ENCODE data around the gene SLC7A1. TPM values are rescaled to one million over a fixed set of nuclear protein-coding genes. Genes with fewer than 3 reads are reported as not detected.

Gene SLC7A1
- total RNA-seq, 5 donors from 2014 or later (not counting 1 experiment from before 2014, with no cell fraction given): 20.0 to 62.9 (median 57.9) TPM

DNA sequence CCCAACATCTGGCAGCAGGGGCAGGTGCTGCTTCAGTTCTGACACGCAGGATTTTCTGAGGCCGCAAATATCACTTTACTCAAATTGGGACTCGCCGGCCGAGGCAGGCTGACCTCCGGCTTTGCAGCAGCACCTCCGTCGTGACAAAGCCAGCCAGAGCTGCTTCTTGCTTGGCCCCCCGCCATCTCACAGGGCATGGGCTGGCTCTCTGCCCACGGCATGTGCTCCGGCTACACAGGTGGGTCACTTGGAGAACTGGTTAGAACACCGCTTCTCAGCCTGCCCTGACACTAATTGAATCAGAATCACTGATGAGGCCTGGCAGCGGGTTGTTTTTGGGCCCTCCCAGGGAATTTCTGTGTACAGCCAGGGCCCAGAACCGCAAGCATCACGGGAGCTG lies 112.3 kb downstream of the SLC7A1 start:
- 85% methylated on average over 12 of the region's 15 CpGs for WGBS (ENCODE audit: insufficient coverage)
- Histone ChIP-seq H3K4me3 (ENCODE audit: control insufficient read depth in 1 of 2, extremely low read depth in 1 of 2, low read length in 1 of 2) (no peak overlapping the region), H3K27ac (ENCODE audit: low read length) (no peak overlapping the region), H3K36me3 (ENCODE audit: control insufficient read depth in 2 of 2, extremely low read depth in 1 of 2, insufficient read depth in 1 of 2, low read length in 1 of 2) (no peaks in the 10 kb centered on the region), H3K9me3 (no peaks in the 10 kb centered on the region), H3K4me1 (ENCODE audit: control insufficient read depth in 1 of 2, extremely low read depth in 1 of 2, insufficient read depth in 2 of 2, low read length in 2 of 2) (no peaks in the 10 kb centered on the region), H3K27me3 (replicated peaks in 1 of 2; ENCODE audit: control insufficient read depth in 2 of 2, extremely low read depth in 1 of 2, insufficient read depth in 2 of 2, low read length in 1 of 2) (peaks cover 0 to 10% of the 10 kb centered on the region in 2 experiments)
- peaks cover 15 to 17% of the 10 kb centered on the region in 2 donors for H3K27me3 Mint-ChIP-seq
- H3K9me3 Mint-ChIP-seq: no peaks in the 10 kb centered on the region
- no peaks in the 10 kb centered on the region for H3K4me1 Mint-ChIP-seq
- no peak for DNase-seq
- ATAC-seq (replicated peaks in 1 of 4): no peak
- CTCF ChIA-PET: no interaction called here
- POLR2A ChIA-PET: no interaction called here
- no peak overlapping the region for H3K27ac Mint-ChIP-seq
- no peak overlapping the region for H3K4me3 Mint-ChIP-seq
- no peaks in the 10 kb centered on the region for H3K36me3 Mint-ChIP-seq

DNA sequence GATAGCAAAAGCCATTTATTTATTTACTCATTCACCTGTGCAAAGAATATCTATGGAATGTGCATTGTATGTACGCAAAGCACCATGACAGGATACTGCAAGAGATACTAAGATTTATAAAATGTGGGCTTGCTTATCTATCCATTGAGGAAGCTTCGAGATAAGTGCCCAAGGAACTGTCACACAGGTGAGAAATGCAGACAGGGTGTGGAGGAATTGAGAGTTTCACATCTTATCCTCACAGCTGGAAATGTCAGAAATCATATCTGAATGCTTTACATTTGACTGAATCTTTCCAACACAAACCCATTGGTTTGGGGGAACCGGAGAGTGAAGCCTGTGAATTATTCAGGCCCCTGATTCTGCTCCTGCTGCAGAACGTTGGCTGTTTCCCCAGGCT lies 113.0 kb downstream of the SLC7A1 start:
- Histone ChIP-seq H3K4me1 (ENCODE audit: control insufficient read depth in 1 of 2, extremely low read depth in 1 of 2, insufficient read depth in 2 of 2, low read length in 2 of 2) (no peaks in the 10 kb centered on the region), H3K4me3 (ENCODE audit: control insufficient read depth in 1 of 2, extremely low read depth in 1 of 2, low read length in 1 of 2) (no peak overlapping the region), H3K36me3 (ENCODE audit: control insufficient read depth in 2 of 2, extremely low read depth in 1 of 2, insufficient read depth in 1 of 2, low read length in 1 of 2) (no peaks in the 10 kb centered on the region), H3K27ac (ENCODE audit: low read length) (no peak overlapping the region), H3K27me3 (replicated peaks in 1 of 2; ENCODE audit: control insufficient read depth in 2 of 2, extremely low read depth in 1 of 2, insufficient read depth in 2 of 2, low read length in 1 of 2) (peaks cover 0 to 6% of the 10 kb centered on the region in 2 experiments), H3K9me3 (no peaks in the 10 kb centered on the region)
- Mint-ChIP-seq H3K4me1 (no peaks in the 10 kb centered on the region), H3K4me3 (no peak overlapping the region), H3K36me3 (no peaks in the 10 kb centered on the region), H3K9me3 (no peaks in the 10 kb centered on the region), H3K27me3 (peaks cover 11 to 15% of the 10 kb centered on the region in 2 donors), H3K27ac (no peak overlapping the region)
- ChIA-PET POLR2A (no interaction called here), CTCF (interaction anchor here in 1 of 2 donors (0.6 kb wide), 1 partner anchor 1155 kb away, joined by 3 read pairs; no protein-coding TSS in a partner anchor)
- ATAC-seq (replicated peaks in 1 of 4) (no peak), DNase-seq (no peak)
- WGBS (ENCODE audit: insufficient coverage): 73% methylated on average over 3 of the region's 4 CpGs

DNA sequence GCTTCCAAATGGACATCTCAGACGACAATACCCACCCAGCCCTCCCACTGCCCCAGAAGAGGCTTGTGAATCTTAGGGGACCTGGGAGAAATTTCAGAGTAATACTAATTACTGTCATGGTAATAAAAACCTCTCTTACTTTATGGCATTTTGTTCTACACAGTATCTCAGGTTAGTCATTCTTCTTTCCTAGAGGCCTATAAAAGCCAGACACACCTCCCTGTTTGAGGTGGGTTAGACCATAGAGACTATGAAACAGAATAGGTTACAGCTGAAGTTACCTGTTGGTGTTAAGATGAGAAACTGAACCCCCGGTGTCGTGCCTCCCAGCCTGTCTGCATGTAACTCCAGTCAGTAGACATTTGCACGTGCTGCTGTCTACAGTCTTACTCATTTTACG lies 113.9 kb downstream of the SLC7A1 start:
- DNase-seq (no peak), ATAC-seq (replicated peaks in 1 of 4) (no peak)
- Mint-ChIP-seq H3K4me3 (no peak overlapping the region), H3K4me1 (no peaks in the 10 kb centered on the region), H3K27me3 (peaks cover 14 to 22% of the 10 kb centered on the region in 2 donors), H3K9me3 (no peaks in the 10 kb centered on the region), H3K36me3 (no peaks in the 10 kb centered on the region), H3K27ac (no peak overlapping the region)
- peaks cover 0 to 4% of the 10 kb centered on the region in 2 experiments for H3K27me3 ChIP-seq (replicated peaks in 1 of 2; ENCODE audit: control insufficient read depth in 2 of 2, extremely low read depth in 1 of 2, insufficient read depth in 2 of 2, low read length in 1 of 2)
- 84% methylated on average over 4 of the region's 5 CpGs for WGBS (ENCODE audit: insufficient coverage)
- H3K4me1 ChIP-seq (ENCODE audit: control insufficient read depth in 1 of 2, extremely low read depth in 1 of 2, insufficient read depth in 2 of 2, low read length in 2 of 2): no peaks in the 10 kb centered on the region
- no peaks in the 10 kb centered on the region for H3K36me3 ChIP-seq (ENCODE audit: control insufficient read depth in 2 of 2, extremely low read depth in 1 of 2, insufficient read depth in 1 of 2, low read length in 1 of 2)
- no peak overlapping the region for H3K27ac ChIP-seq (ENCODE audit: low read length)
- H3K4me3 ChIP-seq (ENCODE audit: control insufficient read depth in 1 of 2, extremely low read depth in 1 of 2, low read length in 1 of 2): no peak overlapping the region
- CTCF ChIA-PET: interaction anchor here in 1 of 2 donors (0.6 kb wide), 1 partner anchor 1154 kb away, joined by 3 read pairs; no protein-coding TSS in a partner anchor
- POLR2A ChIA-PET: no interaction called here
- no peaks in the 10 kb centered on the region for H3K9me3 ChIP-seq

DNA sequence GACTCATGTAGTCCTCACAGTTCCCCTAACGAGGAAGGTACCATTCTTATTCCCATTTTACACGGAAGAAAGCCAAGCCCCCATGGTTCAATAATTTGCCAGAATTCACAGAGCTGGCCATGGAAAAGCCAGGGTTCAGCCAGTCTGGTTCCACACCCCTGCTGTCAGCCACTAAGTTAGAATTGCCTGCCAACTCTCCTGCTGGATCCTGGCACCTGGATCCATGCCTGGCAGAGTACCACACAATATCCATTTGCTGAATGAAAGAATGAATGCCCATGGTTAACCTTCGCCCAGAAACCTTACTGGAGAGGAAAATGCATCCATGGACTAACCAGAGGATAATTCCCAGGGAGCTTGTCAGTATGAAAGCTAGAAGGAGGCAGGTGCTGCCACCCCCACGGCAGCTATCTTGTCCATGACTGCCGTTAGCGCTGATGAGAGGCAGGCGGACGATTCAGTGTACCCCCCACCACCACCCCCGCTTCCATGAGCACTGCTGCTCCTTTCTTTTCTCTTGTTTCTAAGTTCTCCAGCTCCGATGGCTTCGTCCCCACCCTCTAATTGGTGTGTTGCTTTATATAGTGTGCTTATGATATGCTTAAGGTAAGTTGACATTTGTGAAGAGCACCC lies 114.5 kb downstream of the SLC7A1 start:
- 75% methylated on average over 8 of the region's 11 CpGs for WGBS (ENCODE audit: insufficient coverage)
- H3K9me3 ChIP-seq: no peaks in the 10 kb centered on the region
- Mint-ChIP-seq H3K9me3 (no peaks in the 10 kb centered on the region), H3K4me1 (no peaks in the 10 kb centered on the region), H3K4me3 (no peak overlapping the region), H3K27me3 (peaks cover 10 to 24% of the 10 kb centered on the region in 2 donors), H3K27ac (no peak overlapping the region), H3K36me3 (no peaks in the 10 kb centered on the region)
- ChIA-PET POLR2A (no interaction called here), CTCF (no interaction called here)
- H3K27me3 ChIP-seq (replicated peaks in 1 of 2; ENCODE audit: control insufficient read depth in 2 of 2, extremely low read depth in 1 of 2, insufficient read depth in 2 of 2, low read length in 1 of 2): peaks cover 0 to 4% of the 10 kb centered on the region in 2 experiments
- DNase-seq (no peak), ATAC-seq (replicated peaks in 1 of 4) (no peak)
- H3K36me3 ChIP-seq (ENCODE audit: control insufficient read depth in 2 of 2, extremely low read depth in 1 of 2, insufficient read depth in 1 of 2, low read length in 1 of 2): no peaks in the 10 kb centered on the region
- no peak overlapping the region for H3K4me3 ChIP-seq (ENCODE audit: control insufficient read depth in 1 of 2, extremely low read depth in 1 of 2, low read length in 1 of 2)
- no peak overlapping the region for H3K27ac ChIP-seq (ENCODE audit: low read length)
- no peaks in the 10 kb centered on the region for H3K4me1 ChIP-seq (ENCODE audit: control insufficient read depth in 1 of 2, extremely low read depth in 1 of 2, insufficient read depth in 2 of 2, low read length in 2 of 2)

GRCh38 chr13:29479716-29480492 lies 115.6 kb downstream of the SLC7A1 start:
- POLR2A ChIA-PET: no interaction called here
- Mint-ChIP-seq H3K9me3 (no peaks in the 10 kb centered on the region), H3K36me3 (no peaks in the 10 kb centered on the region), H3K27me3 (peaks cover 10 to 24% of the 10 kb centered on the region in 2 donors), H3K4me3 (no peak overlapping the region), H3K4me1 (no peaks in the 10 kb centered on the region), H3K27ac (no peak overlapping the region)
- CTCF ChIA-PET: no interaction called here
- 86% methylated on average over 22 of the region's 25 CpGs for WGBS (ENCODE audit: insufficient coverage)
- no peaks in the 10 kb centered on the region for H3K4me1 ChIP-seq (ENCODE audit: control insufficient read depth in 1 of 2, extremely low read depth in 1 of 2, insufficient read depth in 2 of 2, low read length in 2 of 2)
- H3K9me3 ChIP-seq: no peaks in the 10 kb centered on the region
- H3K4me3 ChIP-seq (ENCODE audit: control insufficient read depth in 1 of 2, extremely low read depth in 1 of 2, low read length in 1 of 2): no peak overlapping the region
- ATAC-seq (replicated peaks in 1 of 4): no peak
- no peaks in the 10 kb centered on the region for H3K36me3 ChIP-seq (ENCODE audit: control insufficient read depth in 2 of 2, extremely low read depth in 1 of 2, insufficient read depth in 1 of 2, low read length in 1 of 2)
- peaks cover 0 to 4% of the 10 kb centered on the region in 2 experiments for H3K27me3 ChIP-seq (replicated peaks in 1 of 2; ENCODE audit: control insufficient read depth in 2 of 2, extremely low read depth in 1 of 2, insufficient read depth in 2 of 2, low read length in 1 of 2)
- H3K27ac ChIP-seq (ENCODE audit: low read length): no peak overlapping the region
- no peak for DNase-seq

DNA sequence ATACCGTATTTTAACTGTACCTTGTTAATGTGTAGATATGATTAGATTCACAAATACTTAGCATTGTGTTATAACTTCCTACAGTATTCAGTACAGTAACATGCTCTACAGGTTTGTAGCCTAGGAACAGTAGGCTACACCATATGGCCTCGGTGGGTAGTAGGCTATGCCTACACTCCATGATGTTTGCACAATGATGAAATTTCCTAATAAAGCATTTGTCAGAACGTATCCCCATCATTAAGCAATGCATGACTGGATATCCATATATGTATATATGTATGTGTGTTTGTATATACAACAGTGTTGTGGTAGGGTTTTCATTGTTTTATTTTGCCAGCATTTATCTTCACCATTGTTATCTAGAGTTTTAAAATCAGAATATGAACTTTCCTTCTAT lies 119.4 kb downstream of the SLC7A1 start:
- Histone ChIP-seq H3K9me3 (no peaks in the 10 kb centered on the region), H3K4me3 (ENCODE audit: control insufficient read depth in 1 of 2, extremely low read depth in 1 of 2, low read length in 1 of 2) (no peak overlapping the region), H3K36me3 (ENCODE audit: control insufficient read depth in 2 of 2, extremely low read depth in 1 of 2, insufficient read depth in 1 of 2, low read length in 1 of 2) (no peaks in the 10 kb centered on the region), H3K4me1 (ENCODE audit: control insufficient read depth in 1 of 2, extremely low read depth in 1 of 2, insufficient read depth in 2 of 2, low read length in 2 of 2) (no peaks in the 10 kb centered on the region), H3K27me3 (replicated peaks in 1 of 2; ENCODE audit: control insufficient read depth in 2 of 2, extremely low read depth in 1 of 2, insufficient read depth in 2 of 2, low read length in 1 of 2) (peaks cover 0 to 4% of the 10 kb centered on the region in 2 experiments), H3K27ac (ENCODE audit: low read length) (no peak overlapping the region)
- DNase-seq (no peak), ATAC-seq (replicated peaks in 1 of 4) (no peak)
- whole genome bisulfite sequencing (ENCODE audit: insufficient coverage): no CpG with 5 or more reads among the region's 3 CpGs
- Mint-ChIP-seq H3K36me3 (no peaks in the 10 kb centered on the region), H3K4me1 (peaks cover 0 to 5% (median 0%) of the 10 kb centered on the region in 3 donors), H3K4me3 (no peak overlapping the region), H3K27me3 (peaks cover 14 to 24% of the 10 kb centered on the region in 2 donors), H3K27ac (no peak overlapping the region), H3K9me3 (no peaks in the 10 kb centered on the region)
- ChIA-PET CTCF (interaction anchor here in 1 of 2 donors (1.0 kb wide), 1 partner anchor 8 kb away, joined by 3 read pairs; no protein-coding TSS in a partner anchor), POLR2A (no interaction called here)

All from T-cell (primary cell).